Neural progenitor cell (in vitro differentiated cells): ENCODE measurements around the gene TMEM9B.

ENCODE experiments used
- CTCF ChIP-seq: fragments of 200-600 bp; sonication (generic); IDR thresholded peaks from 2 replicates; pipeline ENCODE4 v1.5.1; 2017; ENCODE audit warnings: antibody characterized with exemption, mild to moderate bottlenecking
- EZH2 ChIP-seq: fragments of 200-600 bp; sonication (generic); IDR thresholded peaks from 2 replicates; pipeline ENCODE4 v1.6.1; 2017; ENCODE audit warnings: antibody characterized with exemption, mild to moderate bottlenecking, moderate library complexity
- EZH2phosphoT487 ChIP-seq: fragments of 200-600 bp; sonication (generic); IDR thresholded peaks from 2 replicates; pipeline ENCODE4 v1.6.1; 2017; ENCODE audit warnings: antibody characterized with exemption

- TF ChIP-seq CTCF (no peak), EZH2phosphoT487 (no peak), EZH2 (no peak)
These were observed 1.4 kb downstream of the TMEM9B start for GRCh38 chr11:8962841-8963240.
